ENCODE data around the gene NAA60.

Gene NAA60

GRCh38 chr16:3457434-3458252 is 14.2 kb downstream of the NAA60 start (continued):
- TF ChIP-seq YY1 (tag by site-specific recombination; IDR thresholded peaks at IDR 0.05) (peak; percentile 97), ZNF518A (tag by site-specific recombination; conservative IDR thresholded peaks at IDR 0.05; ENCODE audit: low read depth) (peak; percentile 49; the same call in 1 of the 2 replicates), ZNF747 (tag by site-specific recombination; IDR thresholded peaks at IDR 0.05) (no peak), YY2 (tag by site-specific recombination; IDR thresholded peaks at IDR 0.05) (peak; percentile 83), SP7 (tag by site-specific recombination; IDR thresholded peaks at IDR 0.05) (peak; percentile 76; the same call in 1 of the 2 replicates), ZNF580 (tag by site-specific recombination; IDR thresholded peaks at IDR 0.05) (peak; percentile 81), ZNF776 (tag by site-specific recombination; IDR thresholded peaks at IDR 0.05; ENCODE audit: borderline replicate concordance) (no peak), KLF16 (tag by site-specific recombination; IDR thresholded peaks at IDR 0.05) (peak; percentile 81), ZNF560 (tag by site-specific recombination; IDR thresholded peaks at IDR 0.05; ENCODE audit: borderline replicate concordance) (no peak), KLF7 (tag by site-specific recombination; IDR thresholded peaks at IDR 0.05; ENCODE audit: borderline replicate concordance) (0 out of 2 replicates have a peak, but pooled peaks have one; percentile 24), ZNF585B (tag by site-specific recombination; IDR thresholded peaks at IDR 0.05) (no peak), EGR2 (tag by site-specific recombination; IDR thresholded peaks at IDR 0.05; ENCODE audit: low read depth) (peak; percentile 22; the same call in 1 of the 2 replicates), GFI1B (tag by site-specific recombination; IDR thresholded peaks at IDR 0.05) (no peak), GLI2 (tag by site-specific recombination; IDR thresholded peaks at IDR 0.05; ENCODE audit: borderline replicate concordance, low read depth) (no peak), ZNF610 (tag by site-specific recombination; IDR thresholded peaks at IDR 0.05; ENCODE audit: borderline replicate concordance) (peak; percentile 71; the same call in 1 of the 2 replicates), ZNF701 (tag by site-specific recombination; IDR thresholded peaks at IDR 0.05) (no peak), ZBTB21 (tag by site-specific recombination; IDR thresholded peaks at IDR 0.05) (no peak), PRDM10 (tag by site-specific recombination; IDR thresholded peaks at IDR 0.05) (peak; percentile 52), ZNF169 (tag by site-specific recombination; IDR thresholded peaks at IDR 0.05) (no peak), ZNF266 (tag by site-specific recombination; IDR thresholded peaks at IDR 0.05; ENCODE audit: low read depth) (no peak), ZFHX2 (tag by site-specific recombination; conservative IDR thresholded peaks at IDR 0.05) (peak; percentile 40; the same call in 1 of the 2 replicates), GLIS1 (tag by site-specific recombination; IDR thresholded peaks at IDR 0.05) (peak; percentile 87), ZNF24 (tag by site-specific recombination; IDR thresholded peaks at IDR 0.05) (peak; percentile 52; the same call in 1 of the 2 replicates), ZNF391 (tag by site-specific recombination; IDR thresholded peaks at IDR 0.05; ENCODE audit: borderline replicate concordance, low read depth) (0 out of 2 replicates have a peak, but pooled peaks have one; percentile 74), ZNF791 (tag by site-specific recombination; IDR thresholded peaks at IDR 0.05) (no peak), ZNF529 (tag by site-specific recombination; IDR thresholded peaks at IDR 0.05; ENCODE audit: insufficient replicate concordance) (no peak), ZBTB26 (tag by site-specific recombination; optimal IDR thresholded peaks at IDR 0.05) (peak; percentile 79)

All from HEK293 (cell line).